NCI-H446 (cell line): ENCODE results near the gene IFIT1.
"Not testable (repeated sequence)": the region's sequence is repeated elsewhere in the genome, so short reads cannot be mapped to it uniquely, and the experiment has no call there.

Experiments
- DNase-seq, 2 experiments: peaks; one replicate each; lab custom pipeline; 2025; lab: John Stamatoyannopoulos, UW

Gene IFIT1

GRCh38 chr10:89399956-89400355 lies 7.5 kb downstream of the IFIT1 start:
- DNase-seq = no peak

DNA sequence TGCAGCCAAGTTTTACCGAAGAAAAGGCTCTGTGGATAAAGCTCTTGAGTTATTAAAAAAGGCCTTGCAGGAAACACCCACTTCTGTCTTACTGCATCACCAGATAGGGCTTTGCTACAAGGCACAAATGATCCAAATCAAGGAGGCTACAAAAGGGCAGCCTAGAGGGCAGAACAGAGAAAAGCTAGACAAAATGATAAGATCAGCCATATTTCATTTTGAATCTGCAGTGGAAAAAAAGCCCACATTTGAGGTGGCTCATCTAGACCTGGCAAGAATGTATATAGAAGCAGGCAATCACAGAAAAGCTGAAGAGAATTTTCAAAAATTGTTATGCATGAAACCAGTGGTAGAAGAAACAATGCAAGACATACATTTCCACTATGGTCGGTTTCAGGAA lies 10.6 kb downstream of the IFIT1 start:
- DNase-seq = no peak

- no peak for DNase-seq
These were observed 12.0 kb downstream of the IFIT1 start for GRCh38 chr10:89404104-89405047.

GRCh38 chr10:89406178-89406577 lies 13.8 kb downstream of the IFIT1 start:
- not testable (repeated sequence) for DNase-seq

- not testable (repeated sequence) for DNase-seq
These were observed 15.4 kb downstream of the IFIT1 start for GRCh38 chr10:89407792-89408191.

DNA sequence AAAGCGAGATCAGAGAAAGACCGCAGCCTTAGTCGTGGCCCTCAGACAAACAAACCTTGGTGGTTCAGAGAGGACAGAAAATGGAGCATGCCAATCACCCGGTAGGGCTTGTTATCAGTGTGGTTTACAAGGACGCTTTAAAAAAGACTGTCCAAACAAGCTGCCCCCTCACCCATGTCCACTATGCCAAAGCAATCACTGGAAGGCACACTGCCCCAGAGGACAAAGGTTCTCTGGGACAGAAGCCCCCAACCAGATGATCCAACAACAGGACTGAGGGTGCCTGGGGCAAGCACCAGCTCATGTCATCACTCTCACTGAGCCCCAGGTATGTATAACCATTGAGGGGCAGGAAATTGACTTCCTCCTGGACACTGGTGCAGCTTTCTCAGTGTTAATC lies 16.9 kb downstream of the IFIT1 start:
- not testable (repeated sequence) for DNase-seq

DNA sequence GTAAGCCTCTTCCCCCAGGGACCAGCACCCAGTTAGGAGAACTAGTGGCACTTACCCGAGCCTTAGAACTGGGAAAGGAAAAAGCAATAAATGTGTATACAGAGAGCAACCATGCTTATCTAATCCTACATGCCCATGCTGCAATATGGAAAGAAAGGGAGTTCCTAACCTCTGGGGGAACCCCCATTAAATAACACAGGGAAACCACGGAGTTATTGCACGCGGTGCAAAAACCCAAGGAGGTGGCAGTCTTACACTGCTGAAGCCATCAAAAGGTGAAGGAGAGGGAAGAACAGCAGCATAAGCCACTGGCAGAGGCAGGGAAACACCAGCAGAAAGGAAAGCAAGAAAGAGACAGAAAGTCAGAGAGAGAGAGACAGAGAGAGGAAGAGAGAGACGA lies 18.1 kb downstream of the IFIT1 start:
- not testable (repeated sequence) for DNase-seq

GRCh38 chr10:89411135-89411534 lies 18.7 kb downstream of the IFIT1 start:
- DNase-seq = not testable (repeated sequence)

GRCh38 chr10:89412276-89412675 lies 19.9 kb downstream of the IFIT1 start:
- DNase-seq = not testable (repeated sequence)

DNA sequence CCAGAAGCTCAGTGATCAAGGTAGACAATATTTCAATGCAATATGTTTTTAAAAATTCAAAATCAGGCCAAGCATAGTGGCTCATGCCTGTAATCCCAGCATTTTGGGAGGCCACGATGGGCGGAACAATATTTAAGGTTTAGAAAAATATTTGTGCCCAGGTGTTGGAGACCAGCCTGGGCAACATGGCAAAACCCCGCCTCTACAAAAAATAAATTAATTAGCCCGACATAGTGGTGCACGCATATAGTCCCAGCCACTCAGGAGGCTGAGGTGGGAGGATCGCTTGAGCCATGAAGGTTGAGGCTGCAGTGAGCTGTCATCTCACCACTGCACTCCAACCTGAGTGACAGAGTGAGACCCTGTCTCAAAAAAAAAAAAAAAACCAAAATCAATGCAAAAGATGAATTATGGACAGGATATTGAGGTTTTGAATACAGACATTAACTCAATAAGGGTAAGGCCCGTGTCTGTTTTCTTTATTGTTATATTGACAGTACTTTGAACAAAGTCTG lies 21.0 kb downstream of the IFIT1 start:
- no peak for DNase-seq

DNA sequence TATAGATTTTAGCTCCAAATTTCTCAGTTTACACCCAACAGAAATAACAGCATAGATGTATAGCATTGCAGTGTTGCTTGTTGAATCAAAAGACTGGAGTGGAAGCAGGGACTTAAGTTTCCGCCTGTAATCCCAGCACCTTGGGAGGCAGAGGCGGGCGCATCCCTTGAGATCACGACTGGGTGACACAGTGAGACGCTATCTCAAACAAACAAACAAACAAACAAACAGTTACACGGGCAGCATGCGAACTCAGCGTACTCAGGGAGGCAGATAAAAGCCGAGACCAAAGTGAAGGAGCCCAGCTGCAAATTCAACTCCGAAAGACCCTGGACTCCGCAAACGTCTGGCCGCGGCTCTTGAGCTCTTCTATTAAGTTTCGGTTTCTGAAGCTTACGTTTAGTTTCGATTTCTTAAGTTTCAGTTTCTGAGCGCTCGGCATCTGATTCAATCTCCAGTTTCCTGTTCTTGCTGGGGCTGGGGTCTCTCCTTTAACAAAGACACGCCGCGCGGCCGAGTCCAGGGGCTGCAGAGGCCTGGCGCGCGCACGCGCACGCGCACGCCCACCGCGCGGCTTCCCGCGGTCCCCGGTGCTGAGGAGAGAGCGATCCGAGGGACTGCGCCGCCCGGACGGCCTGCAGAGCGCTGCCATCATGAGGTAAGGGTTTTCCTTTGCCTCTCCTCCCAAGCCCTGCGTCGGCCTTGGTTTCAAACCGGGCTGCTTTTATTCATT lies 21.9 kb downstream of the IFIT1 start, which contains the start of gene IFIT5:
TSS of gene IFIT5 (plus strand) at position 423 of the 733 bp plus-strand sequence. CDS start at position 654, 231 bp downstream.
- DNase-seq = peak; percentile 3 to 63

DNA sequence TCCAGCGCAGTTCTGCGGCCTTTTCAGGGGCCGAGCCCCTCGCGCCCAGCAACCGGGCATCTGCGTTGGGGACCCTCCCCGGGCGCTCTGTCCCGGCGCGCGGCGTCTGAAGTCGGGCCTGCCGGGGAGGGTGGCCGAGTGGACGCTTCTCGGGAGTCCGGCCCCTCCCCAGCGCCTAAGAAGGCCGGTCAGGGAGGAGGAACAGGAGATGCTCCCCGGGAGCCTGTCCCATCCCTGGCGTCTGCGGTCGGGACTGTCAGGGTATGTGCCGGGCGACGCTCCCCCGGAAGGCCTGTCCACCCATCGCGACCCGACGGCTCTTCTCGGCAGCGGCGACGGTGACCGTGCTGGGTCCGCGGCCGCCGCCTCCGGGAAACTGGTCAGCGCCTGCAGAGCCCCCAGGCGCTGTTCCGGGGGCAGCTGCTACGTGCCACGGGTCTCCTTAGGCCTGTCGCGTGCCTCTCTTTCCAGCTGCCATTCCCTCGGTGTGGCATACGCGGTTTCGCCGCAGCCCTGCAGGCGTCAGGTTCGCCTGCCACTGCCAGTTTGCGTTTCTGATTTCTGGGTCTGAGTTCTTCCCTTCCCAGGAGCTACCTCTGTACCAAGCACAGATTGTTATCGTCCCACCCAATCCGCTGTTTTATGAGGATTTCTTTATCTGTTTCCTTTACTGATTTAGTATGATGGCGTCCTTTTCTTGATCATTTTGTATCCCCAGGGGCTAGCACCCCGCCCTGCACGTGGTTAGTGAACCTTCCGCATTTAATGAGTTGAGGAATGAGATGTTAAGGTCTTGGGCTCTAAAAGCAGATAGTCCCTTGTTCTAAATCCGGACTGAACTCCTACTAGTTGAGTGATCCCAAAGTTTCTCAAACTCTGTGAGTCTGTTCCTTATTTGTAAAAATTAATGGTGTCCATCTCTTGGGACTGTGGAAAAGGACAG lies 22.7 kb downstream of the IFIT1 start:
- no peak for DNase-seq

DNA sequence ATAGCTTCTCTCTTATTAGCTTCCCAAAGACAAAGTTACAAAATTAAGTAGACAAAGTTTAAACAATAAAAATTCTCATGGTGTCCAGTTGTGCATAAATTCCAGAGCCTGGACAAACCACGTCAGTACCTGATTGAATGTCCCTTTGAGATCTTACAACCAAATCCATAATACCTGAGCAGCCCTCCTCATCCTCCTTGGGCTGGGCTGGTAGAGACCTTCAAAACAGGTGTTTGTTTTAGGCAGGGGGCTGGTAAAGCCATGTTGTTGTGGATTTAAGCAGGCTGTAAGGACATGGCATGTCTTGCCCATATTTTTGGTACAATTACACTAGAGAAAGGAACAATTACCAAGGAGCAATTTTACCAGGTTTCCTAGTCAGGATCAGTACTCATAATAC lies 24.0 kb downstream of the IFIT1 start:
- no peak for DNase-seq

- DNase-seq = no peak
These were observed 27.1 kb downstream of the IFIT1 start for GRCh38 chr10:89419548-89419947.

GRCh38 chr10:89421018-89421476 lies 28.6 kb downstream of the IFIT1 start:
- no peak for DNase-seq

DNA sequence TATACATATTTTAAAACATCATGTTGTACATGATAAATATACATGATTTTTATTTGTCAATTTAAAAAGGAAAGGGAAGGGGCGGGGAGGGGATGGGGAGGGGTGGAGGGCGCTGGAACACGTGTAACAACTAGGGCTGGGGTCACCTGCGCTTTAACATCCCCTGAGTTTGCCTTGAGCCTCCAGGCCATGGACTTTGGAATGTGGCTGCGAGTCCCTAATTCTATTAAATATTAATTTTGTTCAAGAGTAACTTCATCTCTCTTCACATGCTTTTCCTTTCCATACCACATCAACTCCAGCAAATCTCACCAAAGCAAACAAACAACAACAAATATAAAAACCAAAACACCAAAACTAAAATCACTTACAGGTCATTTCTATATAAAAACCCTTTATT lies 32.6 kb downstream of the IFIT1 start:
- no peak for DNase-seq

- DNase-seq = peak; percentile 26 to 50
These were observed 33.9 kb downstream of the IFIT1 start for GRCh38 chr10:89426230-89426868.

DNA sequence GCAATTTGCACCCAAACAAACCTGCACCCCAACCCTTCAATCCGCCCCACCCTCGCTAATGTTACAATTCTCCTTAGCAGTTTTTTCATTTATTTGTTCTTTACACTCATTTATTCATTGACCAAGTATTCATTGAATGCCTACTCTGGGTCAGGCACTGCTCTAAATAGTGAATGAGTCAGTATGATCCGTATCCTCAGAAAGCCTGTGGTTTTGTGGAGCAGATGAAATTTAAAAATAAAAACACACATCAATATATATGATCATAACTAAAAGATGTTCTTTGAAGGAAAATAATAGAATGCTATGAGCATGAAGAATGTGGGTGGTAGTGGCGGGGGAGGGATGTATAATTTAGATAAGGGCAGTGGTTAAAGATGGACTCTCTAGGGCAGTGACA lies 35.2 kb downstream of the IFIT1 start:
- DNase-seq = no peak

GRCh38 chr10:89428877-89429276 lies 36.5 kb downstream of the IFIT1 start:
- peak in 1 of 2 experiments; percentile 12 for DNase-seq

DNA sequence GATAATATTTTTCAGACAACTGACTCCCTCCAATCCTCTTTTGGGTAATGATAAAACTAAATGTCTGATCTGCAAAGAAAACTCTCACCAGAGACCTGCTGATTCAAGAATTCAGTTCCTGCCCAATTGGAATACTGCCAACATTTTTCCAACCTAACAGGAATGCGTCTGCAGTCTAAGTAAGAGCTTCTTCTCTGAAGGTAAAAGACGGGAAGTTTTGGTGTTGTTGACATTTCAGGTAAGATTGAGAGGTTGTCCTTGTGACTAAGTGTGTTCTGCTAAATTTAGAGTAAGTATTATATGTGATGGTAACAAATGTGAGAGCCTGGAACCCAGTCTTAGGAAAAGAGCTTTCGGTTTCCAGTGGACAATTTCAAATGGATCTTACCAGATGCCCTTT lies 39.6 kb downstream of the IFIT1 start:
- peak in 1 of 2 experiments; percentile 31 for DNase-seq

DNA sequence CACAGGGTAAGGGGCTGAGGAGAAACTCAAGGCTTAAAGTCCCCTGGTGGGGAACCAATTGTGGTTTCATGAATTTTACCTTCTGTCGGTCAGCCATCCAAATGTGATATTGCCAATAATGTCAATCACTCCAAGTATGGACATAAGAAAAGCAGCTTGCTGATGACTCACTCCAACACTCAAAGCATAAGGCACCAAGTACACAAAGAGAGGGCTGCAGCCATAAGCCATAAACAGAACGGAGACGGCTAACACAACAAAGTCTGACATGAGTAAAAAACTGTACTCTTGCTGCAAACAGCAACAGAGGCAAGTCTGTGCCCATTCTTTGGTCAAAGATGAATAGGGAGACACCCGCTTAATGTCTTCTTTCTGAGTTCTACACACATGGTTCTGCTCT lies 46.1 kb downstream of the IFIT1 start:
- DNase-seq = peak in 1 of 2 experiments; percentile 20
